Effector memory CD4-positive, alpha-beta T cell (primary cell): ENCODE results near the gene EPRS1.
"Not testable (repeated sequence)": the region's sequence is repeated elsewhere in the genome, so short reads cannot be mapped to it uniquely, and the experiment has no call there.

Experiments
- DNase-seq, 3 donors: peaks; one replicate each; pipeline ENCODE4 v3.0.0-alpha.2; 2020
- H3K27ac ChIP-seq: 2 replicates; pipeline ENCODE4 v1.7.0; 2013; ENCODE audit warnings: mild to moderate bottlenecking, low read length, moderate library complexity; ENCODE audit not compliant: insufficient read depth, poor library complexity, severe bottlenecking
- H3K27me3 ChIP-seq: replicated peaks from 2 replicates; pipeline ENCODE4 v1.7.0; 2013; ENCODE audit warnings: mild to moderate bottlenecking, low read length; ENCODE audit not compliant: insufficient read depth, control insufficient read depth, poor library complexity, severe bottlenecking
- H3K36me3 ChIP-seq: 2 replicates; pipeline ENCODE4 v1.7.0; 2013; ENCODE audit warnings: mild to moderate bottlenecking, low read length, moderate library complexity; ENCODE audit not compliant: control insufficient read depth, insufficient read depth
- H3K4me1 ChIP-seq: 2 replicates; pipeline ENCODE4 v1.7.0; 2013; ENCODE audit warnings: low read length, mild to moderate bottlenecking; ENCODE audit not compliant: control insufficient read depth, insufficient read depth, poor library complexity, severe bottlenecking
- H3K4me3 ChIP-seq: 2 replicates; pipeline ENCODE4 v1.7.0; 2013; ENCODE audit warnings: low read length, low read depth, mild to moderate bottlenecking; ENCODE audit not compliant: insufficient read depth, poor library complexity, severe bottlenecking
- H3K9me3 ChIP-seq: 2 replicates; pipeline ENCODE4 v1.7.0; 2013; ENCODE audit warnings: mild to moderate bottlenecking, low read length, moderate library complexity; ENCODE audit not compliant: control insufficient read depth
- total RNA-seq, 3 donors: gene quantifications; one replicate each; lab custom pipeline; 2026; lab: John Stamatoyannopoulos, UW

The EPRS1 gene
- 93.7 to 139 (median 137) reads per million in 3 donors for total RNA-seq

GRCh38 chr1:220046052-220046930, at the start of gene EPRS1:
TSS of gene EPRS1 (minus strand) at chr1:220046505. CDS start at chr1:220046388, 117 bp downstream.
- peaks cover under 1% of the 10 kb centered on the region for H3K36me3 ChIP-seq
- H3K9me3 ChIP-seq = no peaks in the 10 kb centered on the region
- peak within 1 kb of the TSS; percentile 97 for H3K4me3 ChIP-seq
- H3K4me1 ChIP-seq = no peaks in the 10 kb centered on the region
- H3K27ac ChIP-seq = peak within 1 kb of the TSS; percentile 91
- no peaks in the 10 kb centered on the region for H3K27me3 ChIP-seq
- DNase-seq = peak; percentile 90 to 92 (median 90)

- no peaks in the 10 kb centered on the region for H3K9me3 ChIP-seq
- peak within 1 kb of the TSS; percentile 100 for H3K4me3 ChIP-seq
- peaks cover 7% of the 10 kb centered on the region for H3K4me1 ChIP-seq
- peak; percentile 86 to 88 (median 86) for DNase-seq
- H3K36me3 ChIP-seq = peaks cover 5% of the 10 kb centered on the region
- H3K27ac ChIP-seq = peak within 1 kb of the TSS; percentile 84
- H3K27me3 ChIP-seq = no peaks in the 10 kb centered on the region
Measured at GRCh38 chr1:220094016-220094911, 48.0 kb upstream of the EPRS1 start, which contains the start of gene IARS2. TSS of gene IARS2 (plus strand) at chr1:220094132. CDS start at chr1:220094217, 85 bp downstream.

GRCh38 chr1:220093361-220094015, 47.2 kb upstream of the EPRS1 start:
- H3K4me1 ChIP-seq = peaks cover 7% of the 10 kb centered on the region
- H3K4me3 ChIP-seq = peak overlapping the region; percentile 100
- no peaks in the 10 kb centered on the region for H3K9me3 ChIP-seq
- H3K27ac ChIP-seq = no peak overlapping the region
- H3K27me3 ChIP-seq = no peaks in the 10 kb centered on the region
- peaks cover 5% of the 10 kb centered on the region for H3K36me3 ChIP-seq
- DNase-seq = no peak

GRCh38 chr1:220092694-220093093, 46.4 kb upstream of the EPRS1 start:
- Histone ChIP-seq H3K36me3 (no peaks in the 10 kb centered on the region), H3K9me3 (no peaks in the 10 kb centered on the region), H3K27me3 (no peaks in the 10 kb centered on the region), H3K4me3 (no peak overlapping the region), H3K27ac (no peak overlapping the region), H3K4me1 (peaks cover 7% of the 10 kb centered on the region)
- no peak for DNase-seq

GRCh38 chr1:220089650-220090556, 43.6 kb upstream of the EPRS1 start, which contains the start of gene BPNT1:
TSS of gene BPNT1 (minus strand) at chr1:220089788. CDS start at chr1:220079846, 9,942 bp downstream.
- peak within 1 kb of the TSS; percentile 75 for H3K4me3 ChIP-seq
- peak within 1 kb of the TSS; percentile 72 for H3K27ac ChIP-seq

GRCh38 chr1:220086261-220086686, 40.0 kb upstream of the EPRS1 start:
- H3K27ac ChIP-seq, DNase-seq, H3K9me3 ChIP-seq, H3K4me1 ChIP-seq, H3K36me3 ChIP-seq, H3K4me3 ChIP-seq, H3K27me3 ChIP-seq: not testable (repeated sequence)

More at GRCh38 chr1:220089650-220090556, 43.6 kb upstream of the EPRS1 start, which contains the start of gene BPNT1:
- Histone ChIP-seq H3K4me1 (no peaks in the 10 kb centered on the region), H3K27me3 (no peaks in the 10 kb centered on the region), H3K9me3 (no peaks in the 10 kb centered on the region), H3K36me3 (no peaks in the 10 kb centered on the region)
- peak; percentile 91 to 97 (median 96) for DNase-seq

GRCh38 chr1:220084460-220084859, 38.2 kb upstream of the EPRS1 start:
- no peak for DNase-seq
- Histone ChIP-seq H3K9me3 (no peaks in the 10 kb centered on the region), H3K27ac (no peak overlapping the region), H3K27me3 (no peaks in the 10 kb centered on the region), H3K36me3 (no peaks in the 10 kb centered on the region), H3K4me3 (no peak overlapping the region), H3K4me1 (no peaks in the 10 kb centered on the region)

GRCh38 chr1:220077887-220078286, 31.6 kb upstream of the EPRS1 start:
- Histone ChIP-seq H3K27ac (no peak overlapping the region), H3K4me3 (no peak overlapping the region), H3K4me1 (no peaks in the 10 kb centered on the region), H3K9me3 (no peaks in the 10 kb centered on the region), H3K27me3 (no peaks in the 10 kb centered on the region), H3K36me3 (peaks cover 15% of the 10 kb centered on the region)
- DNase-seq = no peak
